GM12891 (cell line): ENCODE results near the gene MXD3.

ENCODE experiments used
- POLR2A ChIP-seq: IDR thresholded peaks from 2 replicates; pipeline ENCODE4 v1.6.1; 2011; ENCODE audit warnings: low read depth, low read length, control low read depth
- POU2F2 ChIP-seq: IDR thresholded peaks from 2 replicates; pipeline ENCODE4 v1.6.1; 2011; ENCODE audit warnings: low read depth, mild to moderate bottlenecking, control low read depth, low read length, moderate library complexity

DNA sequence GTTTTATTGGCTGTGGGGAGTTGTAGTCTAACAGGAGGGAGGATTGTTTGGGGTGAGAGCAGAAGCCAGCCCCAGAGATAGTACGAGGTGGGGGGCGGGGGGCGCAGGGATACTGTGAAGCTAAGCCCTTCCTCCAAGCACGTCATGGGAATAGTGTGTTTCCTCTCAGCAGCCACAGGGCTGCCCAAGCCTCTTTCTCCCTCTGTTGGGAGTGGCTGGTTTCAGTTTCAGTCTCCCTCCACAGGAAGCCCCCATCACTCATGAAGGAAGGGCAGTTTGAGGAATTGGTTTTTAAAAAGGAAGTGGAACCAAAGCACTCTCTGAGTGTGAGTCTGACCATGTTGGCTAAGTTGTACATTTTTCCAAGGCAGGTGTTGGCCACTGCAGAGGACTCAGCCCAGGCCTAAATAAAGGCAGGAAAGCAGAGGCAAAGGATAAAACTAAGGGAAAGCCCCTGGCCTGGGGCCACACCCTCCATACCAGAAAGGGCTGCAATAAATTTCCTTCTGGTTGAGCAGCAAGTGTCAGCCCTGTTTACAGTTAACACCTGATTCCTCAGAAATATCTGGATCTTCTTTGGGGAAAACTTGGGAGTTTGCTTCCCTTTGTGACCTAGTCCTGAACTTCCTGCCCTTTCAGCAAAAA lies 11.3 kb downstream of the MXD3 start:
- TF ChIP-seq POLR2A (no peak), POU2F2 (no peak)
